GM23338 (cell line): ENCODE data around the gene MYPOP. TPM values are rescaled to one million over a fixed set of nuclear protein-coding genes. Genes with fewer than 3 reads are reported as not detected.

Source experiments
- ATAC-seq: fragments of 200-7000 bp; cut with Tn5 transposase; 3 replicates; pipeline ENCODE4 v1.9.1; 2020
- DNase-seq: peaks from one replicate; pipeline ENCODE4 v3.0.0-alpha.2; 2015; ENCODE audit warnings: low spot score
- H2AFZ ChIP-seq: fragments of 200-600 bp; sonication (generic); 2 replicates; pipeline ENCODE4 v1.8.0; 2016; ENCODE audit warnings: antibody characterized with exemption, mild to moderate bottlenecking, moderate library complexity
- H3F3A ChIP-seq: fragments of 200-600 bp; sonication (generic); replicated peaks from 2 replicates; pipeline ENCODE4 v1.8.0; 2017; ENCODE audit warnings: antibody characterized with exemption, mixed run types, low read depth
- H3K27ac ChIP-seq: fragments of 200-600 bp; sonication (generic); 2 replicates; pipeline ENCODE4 v1.6.1; 2016; ENCODE audit warnings: low read depth
- H3K27me3 ChIP-seq: fragments of 200-600 bp; sonication (generic); 2 replicates; pipeline ENCODE4 v1.8.0; 2016; ENCODE audit warnings: mild to moderate bottlenecking, mixed run types, moderate library complexity; ENCODE audit not compliant: insufficient read depth
- H3K36me3 ChIP-seq: fragments of 200-600 bp; sonication (generic); 2 replicates; pipeline ENCODE4 v1.8.0; 2016; ENCODE audit warnings: mild to moderate bottlenecking; ENCODE audit not compliant: insufficient read depth
- H3K4me1 ChIP-seq: fragments of 200-600 bp; sonication (generic); 2 replicates; pipeline ENCODE4 v1.8.0; 2016; ENCODE audit warnings: mild to moderate bottlenecking, moderate library complexity; ENCODE audit not compliant: insufficient read depth
- H3K4me2 ChIP-seq: fragments of 200-600 bp; sonication (generic); 2 replicates; pipeline ENCODE4 v1.7.1; 2017; ENCODE audit warnings: mixed run types
- H3K4me3 ChIP-seq: fragments of 200-600 bp; sonication (generic); 2 replicates; pipeline ENCODE4 v1.6.1; 2016; ENCODE audit warnings: mixed run types
- H3K79me2 ChIP-seq: fragments of 200-600 bp; sonication (generic); replicated peaks from 2 replicates; pipeline ENCODE4 v1.8.0; 2017; ENCODE audit warnings: mild to moderate bottlenecking; ENCODE audit not compliant: insufficient read depth
- H3K9me2 ChIP-seq: fragments of 200-600 bp; sonication (generic); 2 replicates; pipeline ENCODE4 v1.8.0; 2017; ENCODE audit not compliant: insufficient read depth
- H4K20me1 ChIP-seq: fragments of 200-600 bp; sonication (generic); replicated peaks from 2 replicates; pipeline ENCODE4 v1.8.0; 2017; ENCODE audit warnings: mild to moderate bottlenecking; ENCODE audit not compliant: insufficient read depth
- H3K27ac Mint-ChIP-seq: 2 replicates; pipeline ENCODE4 v1.8.0; 2020; ENCODE audit warnings: inconsistent platforms, mild to moderate bottlenecking, moderate library complexity, mixed read lengths
- H3K27me3 Mint-ChIP-seq: 3 replicates; pipeline ENCODE4 v1.8.0; 2022; ENCODE audit warnings: low read depth, mild to moderate bottlenecking, moderate library complexity, mixed read lengths, inconsistent platforms; ENCODE audit not compliant: insufficient read depth, poor library complexity
- H3K36me3 Mint-ChIP-seq: 3 replicates; pipeline ENCODE4 v1.8.0; 2021; ENCODE audit warnings: low read depth, mild to moderate bottlenecking, inconsistent platforms, moderate library complexity, mixed read lengths
- H3K4me1 Mint-ChIP-seq: 3 replicates; pipeline ENCODE4 v1.8.0; 2020; ENCODE audit warnings: mild to moderate bottlenecking, inconsistent platforms, mixed read lengths
- H3K4me3 Mint-ChIP-seq: 3 replicates; pipeline ENCODE4 v1.8.0; 2021; ENCODE audit warnings: moderate library complexity, mild to moderate bottlenecking, inconsistent platforms, mixed read lengths
- H3K9me3 Mint-ChIP-seq: 3 replicates; pipeline ENCODE4 v1.8.0; 2020; ENCODE audit warnings: moderate library complexity, mild to moderate bottlenecking, inconsistent platforms, mixed read lengths
- EZH2 ChIP-seq: fragments of 200-600 bp; sonication (generic); IDR thresholded peaks from one replicate; pipeline ENCODE4 v1.8.0; 2017; ENCODE audit warnings: antibody characterized with exemption, mild to moderate bottlenecking, low read depth; ENCODE audit not compliant: unreplicated experiment
- JUNB ChIP-seq: IDR thresholded peaks from one replicate; pipeline ENCODE4 v1.6.1; 2016; ENCODE audit warnings: antibody characterized with exemption; ENCODE audit not compliant: unreplicated experiment
- NANOG ChIP-seq: IDR thresholded peaks from 2 replicates; pipeline ENCODE4 v1.6.1; 2016; ENCODE audit warnings: antibody characterized with exemption, borderline replicate concordance
- POLR2AphosphoS5 ChIP-seq: IDR thresholded peaks from 2 replicates; pipeline ENCODE4 v1.6.1; 2016; ENCODE audit warnings: antibody characterized with exemption, low read depth
- STAT1 ChIP-seq: IDR thresholded peaks from one replicate; pipeline ENCODE4 v1.6.1; 2016; ENCODE audit warnings: antibody characterized with exemption; ENCODE audit not compliant: unreplicated experiment
- ZNF114 ChIP-seq: fragments of 250-450 bp; sonication (Bioruptor Pico); IDR thresholded peaks from 2 replicates; pipeline ENCODE4 v1.5.0; 2020; ENCODE audit warnings: mild to moderate bottlenecking, moderate library complexity
- polyA plus RNA-seq: library from polyadenylated mRNA; unstranded; fragments of >200 nt; fragmentation: Nextera tagmentation; extraction: Ambion mirVana; gene quantifications from 2 replicates; pipeline ENCODE4 v1.2.1, GENCODE V29; 2016
- total RNA-seq: library from RNA; depleted of rRNA; stranded (reverse); fragments of >200 nt; shearing (Covaris generic); gene quantifications from 2 replicates; pipeline ENCODE4 v1.2.3, GENCODE V29; 2014
- TF ChIP-seq, protein P1 (sequence below): IDR thresholded peaks from one replicate; pipeline ENCODE4 v1.6.1; 2018; ENCODE audit warnings: antibody characterized with exemption; ENCODE audit not compliant: unreplicated experiment
- TF ChIP-seq, protein P2 (sequence below), 2 experiments: fragments of 200-600 bp in 1 of 2; sonication (generic) in 1 of 2; conservative IDR thresholded peaks; 2 replicates each; pipeline versions ENCODE4 v1.5.1 to v1.6.1; 2016 to 2017; ENCODE audit warnings: antibody characterized with exemption in 2 of 2, low read depth in 2 of 2, mild to moderate bottlenecking in 2 of 2, moderate library complexity in 1 of 2
- TF ChIP-seq, protein P3 (sequence below): fragments of 250-450 bp; sonication (Bioruptor Pico); IDR thresholded peaks from 2 replicates; pipeline ENCODE4 v1.5.0; 2020; ENCODE audit warnings: mild to moderate bottlenecking, moderate library complexity

MYPOP gene
- total and polyA plus RNA-seq, 2 experiments from 2014 or later, result 3.0 to 6.9 TPM

DNA sequence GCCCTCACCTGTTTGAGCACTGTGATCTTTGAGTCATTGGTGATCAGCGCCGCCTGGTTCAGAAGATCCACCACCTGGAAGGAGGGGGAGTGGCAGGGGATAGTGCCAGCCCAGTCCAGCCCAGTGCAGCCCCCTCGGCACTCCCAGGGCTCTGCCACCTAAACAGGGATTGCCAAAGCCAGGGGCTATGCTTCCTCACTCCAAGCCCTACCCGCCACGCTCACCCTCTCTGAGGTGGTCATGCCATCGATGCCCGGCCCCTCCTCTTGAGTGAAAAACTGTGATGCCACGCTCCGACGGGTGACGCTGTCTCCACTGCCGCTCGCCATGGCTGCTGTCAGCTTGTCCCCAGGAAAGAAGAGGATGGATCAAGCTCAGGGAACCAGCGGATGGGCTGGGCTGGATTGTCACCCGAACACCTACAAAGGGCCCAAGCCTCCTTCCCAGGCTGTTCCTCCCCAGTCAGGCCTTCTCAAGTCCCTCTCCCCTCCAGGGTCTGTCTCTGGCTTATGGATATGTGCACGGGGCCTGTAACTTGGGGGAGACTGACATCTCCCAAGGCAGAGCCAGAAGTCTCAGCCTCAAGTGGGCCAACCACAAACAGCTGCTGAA is 48.1 kb downstream of the MYPOP start:
- Mint-ChIP-seq H3K4me3 (no peak overlapping the region), H3K4me1 (no peaks in the 10 kb centered on the region), H3K27me3 (peaks cover 14% of the 10 kb centered on the region), H3K27ac (no peak overlapping the region), H3K36me3 (peaks cover 64% of the 10 kb centered on the region), H3K9me3 (no peaks in the 10 kb centered on the region)
- DNase-seq (no peak), ATAC-seq (no peak)
- peaks cover 44% of the 10 kb centered on the region for H3K79me2 ChIP-seq
- H3K4me2 ChIP-seq, result no peak overlapping the region
- H3K4me1 ChIP-seq, result no peaks in the 10 kb centered on the region
- H4K20me1 ChIP-seq, result peaks cover 44% of the 10 kb centered on the region
- H3K9me2 ChIP-seq, result no peaks in the 10 kb centered on the region
- no peak overlapping the region for H2AFZ ChIP-seq
- H3K27ac ChIP-seq, result no peak overlapping the region
- H3F3A ChIP-seq, result peaks cover 13% of the 10 kb centered on the region; the same call in 1 of the 2 replicates
- H3K36me3 ChIP-seq, result peaks cover 36% of the 10 kb centered on the region
- no peaks in the 10 kb centered on the region for H3K27me3 ChIP-seq
- no peak for TF ChIP-seq ZNF114 (CRISPR knock-in tag)
- TF ChIP-seq STAT1, result no peak
- no peak for TF ChIP-seq JUNB
- TF ChIP-seq NANOG, result no peak
- TF ChIP-seq, protein P1, sequence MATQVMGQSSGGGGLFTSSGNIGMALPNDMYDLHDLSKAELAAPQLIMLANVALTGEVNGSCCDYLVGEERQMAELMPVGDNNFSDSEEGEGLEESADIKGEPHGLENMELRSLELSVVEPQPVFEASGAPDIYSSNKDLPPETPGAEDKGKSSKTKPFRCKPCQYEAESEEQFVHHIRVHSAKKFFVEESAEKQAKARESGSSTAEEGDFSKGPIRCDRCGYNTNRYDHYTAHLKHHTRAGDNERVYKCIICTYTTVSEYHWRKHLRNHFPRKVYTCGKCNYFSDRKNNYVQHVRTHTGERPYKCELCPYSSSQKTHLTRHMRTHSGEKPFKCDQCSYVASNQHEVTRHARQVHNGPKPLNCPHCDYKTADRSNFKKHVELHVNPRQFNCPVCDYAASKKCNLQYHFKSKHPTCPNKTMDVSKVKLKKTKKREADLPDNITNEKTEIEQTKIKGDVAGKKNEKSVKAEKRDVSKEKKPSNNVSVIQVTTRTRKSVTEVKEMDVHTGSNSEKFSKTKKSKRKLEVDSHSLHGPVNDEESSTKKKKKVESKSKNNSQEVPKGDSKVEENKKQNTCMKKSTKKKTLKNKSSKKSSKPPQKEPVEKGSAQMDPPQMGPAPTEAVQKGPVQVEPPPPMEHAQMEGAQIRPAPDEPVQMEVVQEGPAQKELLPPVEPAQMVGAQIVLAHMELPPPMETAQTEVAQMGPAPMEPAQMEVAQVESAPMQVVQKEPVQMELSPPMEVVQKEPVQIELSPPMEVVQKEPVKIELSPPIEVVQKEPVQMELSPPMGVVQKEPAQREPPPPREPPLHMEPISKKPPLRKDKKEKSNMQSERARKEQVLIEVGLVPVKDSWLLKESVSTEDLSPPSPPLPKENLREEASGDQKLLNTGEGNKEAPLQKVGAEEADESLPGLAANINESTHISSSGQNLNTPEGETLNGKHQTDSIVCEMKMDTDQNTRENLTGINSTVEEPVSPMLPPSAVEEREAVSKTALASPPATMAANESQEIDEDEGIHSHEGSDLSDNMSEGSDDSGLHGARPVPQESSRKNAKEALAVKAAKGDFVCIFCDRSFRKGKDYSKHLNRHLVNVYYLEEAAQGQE, result no peak
- no peak for TF ChIP-seq POLR2AphosphoS5
- TF ChIP-seq, protein P2, sequence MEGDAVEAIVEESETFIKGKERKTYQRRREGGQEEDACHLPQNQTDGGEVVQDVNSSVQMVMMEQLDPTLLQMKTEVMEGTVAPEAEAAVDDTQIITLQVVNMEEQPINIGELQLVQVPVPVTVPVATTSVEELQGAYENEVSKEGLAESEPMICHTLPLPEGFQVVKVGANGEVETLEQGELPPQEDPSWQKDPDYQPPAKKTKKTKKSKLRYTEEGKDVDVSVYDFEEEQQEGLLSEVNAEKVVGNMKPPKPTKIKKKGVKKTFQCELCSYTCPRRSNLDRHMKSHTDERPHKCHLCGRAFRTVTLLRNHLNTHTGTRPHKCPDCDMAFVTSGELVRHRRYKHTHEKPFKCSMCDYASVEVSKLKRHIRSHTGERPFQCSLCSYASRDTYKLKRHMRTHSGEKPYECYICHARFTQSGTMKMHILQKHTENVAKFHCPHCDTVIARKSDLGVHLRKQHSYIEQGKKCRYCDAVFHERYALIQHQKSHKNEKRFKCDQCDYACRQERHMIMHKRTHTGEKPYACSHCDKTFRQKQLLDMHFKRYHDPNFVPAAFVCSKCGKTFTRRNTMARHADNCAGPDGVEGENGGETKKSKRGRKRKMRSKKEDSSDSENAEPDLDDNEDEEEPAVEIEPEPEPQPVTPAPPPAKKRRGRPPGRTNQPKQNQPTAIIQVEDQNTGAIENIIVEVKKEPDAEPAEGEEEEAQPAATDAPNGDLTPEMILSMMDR (conservative IDR thresholded peaks at IDR 0.05; ENCODE audit: low read depth in 2 of 2), result no peak
- TF ChIP-seq, protein P3, sequence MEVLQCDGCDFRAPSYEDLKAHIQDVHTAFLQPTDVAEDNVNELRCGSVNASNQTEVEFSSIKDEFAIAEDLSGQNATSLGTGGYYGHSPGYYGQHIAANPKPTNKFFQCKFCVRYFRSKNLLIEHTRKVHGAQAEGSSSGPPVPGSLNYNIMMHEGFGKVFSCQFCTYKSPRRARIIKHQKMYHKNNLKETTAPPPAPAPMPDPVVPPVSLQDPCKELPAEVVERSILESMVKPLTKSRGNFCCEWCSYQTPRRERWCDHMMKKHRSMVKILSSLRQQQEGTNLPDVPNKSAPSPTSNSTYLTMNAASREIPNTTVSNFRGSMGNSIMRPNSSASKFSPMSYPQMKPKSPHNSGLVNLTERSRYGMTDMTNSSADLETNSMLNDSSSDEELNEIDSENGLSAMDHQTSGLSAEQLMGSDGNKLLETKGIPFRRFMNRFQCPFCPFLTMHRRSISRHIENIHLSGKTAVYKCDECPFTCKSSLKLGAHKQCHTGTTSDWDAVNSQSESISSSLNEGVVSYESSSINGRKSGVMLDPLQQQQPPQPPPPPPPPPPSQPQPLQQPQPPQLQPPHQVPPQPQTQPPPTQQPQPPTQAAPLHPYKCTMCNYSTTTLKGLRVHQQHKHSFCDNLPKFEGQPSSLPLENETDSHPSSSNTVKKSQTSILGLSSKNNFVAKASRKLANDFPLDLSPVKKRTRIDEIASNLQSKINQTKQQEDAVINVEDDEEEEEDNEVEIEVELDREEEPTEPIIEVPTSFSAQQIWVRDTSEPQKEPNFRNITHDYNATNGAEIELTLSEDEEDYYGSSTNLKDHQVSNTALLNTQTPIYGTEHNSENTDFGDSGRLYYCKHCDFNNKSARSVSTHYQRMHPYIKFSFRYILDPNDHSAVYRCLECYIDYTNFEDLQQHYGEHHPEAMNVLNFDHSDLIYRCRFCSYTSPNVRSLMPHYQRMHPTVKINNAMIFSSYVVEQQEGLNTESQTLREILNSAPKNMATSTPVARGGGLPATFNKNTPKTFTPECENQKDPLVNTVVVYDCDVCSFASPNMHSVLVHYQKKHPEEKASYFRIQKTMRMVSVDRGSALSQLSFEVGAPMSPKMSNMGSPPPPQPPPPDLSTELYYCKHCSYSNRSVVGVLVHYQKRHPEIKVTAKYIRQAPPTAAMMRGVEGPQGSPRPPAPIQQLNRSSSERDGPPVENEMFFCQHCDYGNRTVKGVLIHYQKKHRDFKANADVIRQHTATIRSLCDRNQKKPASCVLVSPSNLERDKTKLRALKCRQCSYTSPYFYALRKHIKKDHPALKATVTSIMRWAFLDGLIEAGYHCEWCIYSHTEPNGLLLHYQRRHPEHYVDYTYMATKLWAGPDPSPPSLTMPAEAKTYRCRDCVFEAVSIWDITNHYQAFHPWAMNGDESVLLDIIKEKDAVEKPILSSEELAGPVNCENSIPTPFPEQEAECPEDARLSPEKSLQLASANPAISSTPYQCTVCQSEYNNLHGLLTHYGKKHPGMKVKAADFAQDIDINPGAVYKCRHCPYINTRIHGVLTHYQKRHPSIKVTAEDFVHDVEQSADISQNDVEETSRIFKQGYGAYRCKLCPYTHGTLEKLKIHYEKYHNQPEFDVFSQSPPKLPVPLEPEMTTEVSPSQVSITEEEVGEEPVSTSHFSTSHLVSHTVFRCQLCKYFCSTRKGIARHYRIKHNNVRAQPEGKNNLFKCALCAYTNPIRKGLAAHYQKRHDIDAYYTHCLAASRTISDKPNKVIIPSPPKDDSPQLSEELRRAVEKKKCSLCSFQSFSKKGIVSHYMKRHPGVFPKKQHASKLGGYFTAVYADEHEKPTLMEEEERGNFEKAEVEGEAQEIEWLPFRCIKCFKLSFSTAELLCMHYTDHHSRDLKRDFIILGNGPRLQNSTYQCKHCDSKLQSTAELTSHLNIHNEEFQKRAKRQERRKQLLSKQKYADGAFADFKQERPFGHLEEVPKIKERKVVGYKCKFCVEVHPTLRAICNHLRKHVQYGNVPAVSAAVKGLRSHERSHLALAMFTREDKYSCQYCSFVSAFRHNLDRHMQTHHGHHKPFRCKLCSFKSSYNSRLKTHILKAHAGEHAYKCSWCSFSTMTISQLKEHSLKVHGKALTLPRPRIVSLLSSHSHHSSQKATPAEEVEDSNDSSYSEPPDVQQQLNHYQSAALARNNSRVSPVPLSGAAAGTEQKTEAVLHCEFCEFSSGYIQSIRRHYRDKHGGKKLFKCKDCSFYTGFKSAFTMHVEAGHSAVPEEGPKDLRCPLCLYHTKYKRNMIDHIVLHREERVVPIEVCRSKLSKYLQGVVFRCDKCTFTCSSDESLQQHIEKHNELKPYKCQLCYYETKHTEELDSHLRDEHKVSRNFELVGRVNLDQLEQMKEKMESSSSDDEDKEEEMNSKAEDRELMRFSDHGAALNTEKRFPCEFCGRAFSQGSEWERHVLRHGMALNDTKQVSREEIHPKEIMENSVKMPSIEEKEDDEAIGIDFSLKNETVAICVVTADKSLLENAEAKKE (CRISPR knock-in tag), result no peak
- TF ChIP-seq EZH2, result no peak
- H3K4me3 ChIP-seq, result no peak overlapping the region
